IMR-90 (cell line): ENCODE measurements around the gene MEPCE. TPM values are rescaled to one million over a fixed set of nuclear protein-coding genes. Genes with fewer than 3 reads are reported as not detected.

Experiments
- ATAC-seq: fragments of 200-7000 bp; cut with Tn5 transposase; 2 replicates; pipeline ENCODE4 v1.9.1; 2020; ENCODE audit warnings: low read depth, mild to moderate bottlenecking, moderate library complexity
- BruUV-seq: library from RNA; stranded (reverse); fragments of 400-500 nt; replicated peaks from 2 replicates; lab custom pipeline; 2021; lab: Mats Ljungman, UMichigan
- CTCF ChIA-PET: fragments of 300-600 bp; formaldehyde crosslinking; extraction: SDS; loops from one replicate; lab custom pipeline; 2021; ENCODE audit warnings: antibody characterized with exemption; lab: Yijun Ruan, JAX
- POLR2A ChIA-PET: fragments of 300-600 bp; sonication (Branson Sonifier 250); formaldehyde crosslinking; loops from one replicate; lab custom pipeline; 2022; ENCODE audit warnings: antibody characterized with exemption; ENCODE audit not compliant: unreplicated experiment; lab: Charles Lee
- DNase-seq: peaks from one replicate; pipeline ENCODE4 v3.0.0; 2013
- H2AFZ ChIP-seq: replicated peaks from 2 replicates; pipeline ENCODE3; 2013; ENCODE audit warnings: low read length, mild to moderate bottlenecking; ENCODE audit not compliant: poor library complexity
- H2AK5ac ChIP-seq: 2 replicates; pipeline ENCODE4 v1.6.1; 2013; ENCODE audit warnings: low read depth, low read length, inconsistent platforms
- H2AK9ac ChIP-seq: replicated peaks from 2 replicates; pipeline ENCODE3; 2013; ENCODE audit warnings: mild to moderate bottlenecking, low read depth, low read length, moderate library complexity; ENCODE audit not compliant: poor library complexity
- H2BK120ac ChIP-seq: 2 replicates; pipeline ENCODE4 v1.6.1; 2013; ENCODE audit warnings: low read depth, low read length, inconsistent platforms
- H2BK15ac ChIP-seq: 3 replicates; pipeline ENCODE4 v1.6.1; 2013; ENCODE audit warnings: low read depth, low read length, inconsistent platforms
- H2BK20ac ChIP-seq: 2 replicates; pipeline ENCODE4 v1.6.1; 2013; ENCODE audit warnings: low read depth, mild to moderate bottlenecking, inconsistent platforms, low read length, moderate library complexity
- H2BK5ac ChIP-seq: 2 replicates; pipeline ENCODE4 v1.6.1; 2013; ENCODE audit warnings: mild to moderate bottlenecking, low read depth, low read length, inconsistent platforms; ENCODE audit not compliant: poor library complexity, severe bottlenecking
- H3K14ac ChIP-seq: replicated peaks from 2 replicates; pipeline ENCODE4 v1.6.1; 2013; ENCODE audit warnings: low read depth, low read length, inconsistent platforms
- H3K18ac ChIP-seq: 2 replicates; pipeline ENCODE4 v1.6.1; 2013; ENCODE audit warnings: low read depth, low read length, control low read depth
- H3K23ac ChIP-seq: 2 replicates; pipeline ENCODE4 v1.6.1; 2013; ENCODE audit warnings: low read depth, low read length, inconsistent platforms
- H3K27ac ChIP-seq: 2 replicates; pipeline ENCODE4 v1.5.1; 2013; ENCODE audit warnings: mild to moderate bottlenecking, control low read depth, low read length; ENCODE audit not compliant: insufficient read depth
- H3K27me3 ChIP-seq: 2 replicates; pipeline ENCODE4 v1.6.1; 2013; ENCODE audit warnings: low read length; ENCODE audit not compliant: control insufficient read depth, insufficient read depth
- H3K36me3 ChIP-seq: 2 replicates; pipeline ENCODE4 v1.6.1; 2013; ENCODE audit warnings: low read length, mixed read lengths; ENCODE audit not compliant: control insufficient read depth, insufficient read depth
- H3K4ac ChIP-seq: 2 replicates; pipeline ENCODE4 v1.6.1; 2013; ENCODE audit warnings: low read depth, low read length, inconsistent platforms
- H3K4me1 ChIP-seq: 2 replicates; pipeline ENCODE4 v1.6.1; 2013; ENCODE audit warnings: low read length, mixed read lengths; ENCODE audit not compliant: control insufficient read depth, insufficient read depth
- H3K4me2 ChIP-seq: 2 replicates; pipeline ENCODE4 v1.6.1; 2013; ENCODE audit warnings: low read depth, mild to moderate bottlenecking, control low read depth, low read length, moderate library complexity
- H3K4me3 ChIP-seq: 2 replicates; pipeline ENCODE4 v1.5.1; 2013; ENCODE audit warnings: low read depth, mild to moderate bottlenecking, control low read depth, low read length, moderate library complexity; ENCODE audit not compliant: insufficient read depth
- H3K56ac ChIP-seq: 2 replicates; pipeline ENCODE4 v1.6.1; 2013; ENCODE audit warnings: low read length, inconsistent platforms; ENCODE audit not compliant: insufficient read depth; ENCODE audit errors: extremely low read depth
- H3K79me1 ChIP-seq, 2 experiments: 2 replicates each; pipeline ENCODE4 v1.6.1; 2013; ENCODE audit warnings: low read length in 2 of 2, inconsistent platforms in 1 of 2, low read depth in 1 of 2
- H3K9ac ChIP-seq: 2 replicates; pipeline ENCODE4 v1.6.1; 2013; ENCODE audit warnings: low read depth, low read length, control low read depth
- H3K9me1 ChIP-seq: 2 replicates; pipeline ENCODE4 v1.6.1; 2013; ENCODE audit warnings: low read length, inconsistent platforms; ENCODE audit not compliant: insufficient read depth
- H3K9me3 ChIP-seq: 2 replicates; pipeline ENCODE4 v1.6.1; 2013; ENCODE audit warnings: low read length; ENCODE audit not compliant: control insufficient read depth, insufficient read depth
- H4K20me1 ChIP-seq: 2 replicates; pipeline ENCODE4 v1.6.1; 2013; ENCODE audit warnings: low read length, inconsistent platforms; ENCODE audit not compliant: insufficient read depth
- H4K5ac ChIP-seq: 2 replicates; pipeline ENCODE4 v1.6.1; 2013; ENCODE audit warnings: mild to moderate bottlenecking, low read depth, low read length, control low read depth
- H4K8ac ChIP-seq, 2 experiments: 2 replicates each; pipeline ENCODE4 v1.6.1; 2013; ENCODE audit warnings: low read depth in 2 of 2, low read length in 2 of 2, control low read depth in 1 of 2, inconsistent platforms in 1 of 2
- H4K91ac ChIP-seq: 2 replicates; pipeline ENCODE4 v1.6.1; 2013; ENCODE audit warnings: low read depth, low read length, inconsistent platforms; ENCODE audit not compliant: insufficient read depth
- BHLHE40 ChIP-seq: fragments of 150-350 bp; IDR thresholded peaks from 2 replicates; pipeline ENCODE4 v1.6.1; 2016; ENCODE audit warnings: mild to moderate bottlenecking, low read depth, low read length
- CEBPB ChIP-seq: IDR thresholded peaks from 2 replicates; pipeline ENCODE4 v1.6.1; 2012; ENCODE audit warnings: low read depth, low read length, improper control_type of control experiment
- CHD1 ChIP-seq: IDR thresholded peaks from 2 replicates; pipeline ENCODE4 v1.6.1; 2012; ENCODE audit warnings: low read depth, low read length, improper control_type of control experiment
- CTCF ChIP-seq: conservative IDR thresholded peaks from 2 replicates; pipeline ENCODE4 v1.5.1; 2012; ENCODE audit warnings: mild to moderate bottlenecking, low read depth, low read length, improper control_type of control experiment
- ELK1 ChIP-seq: fragments of 150-350 bp; IDR thresholded peaks from 2 replicates; pipeline ENCODE4 v1.6.1; 2016; ENCODE audit warnings: low read depth, mild to moderate bottlenecking, low read length, moderate library complexity, borderline replicate concordance
- FOS ChIP-seq: fragments of 150-350 bp; IDR thresholded peaks from 2 replicates; pipeline ENCODE4 v1.6.1; 2016; ENCODE audit warnings: low read depth, low read length
- MAFK ChIP-seq: IDR thresholded peaks from 2 replicates; pipeline ENCODE4 v1.6.1; 2012; ENCODE audit warnings: low read depth, low read length, improper control_type of control experiment
- MAZ ChIP-seq: IDR thresholded peaks from 2 replicates; pipeline ENCODE4 v1.6.1; 2012; ENCODE audit warnings: low read depth, mild to moderate bottlenecking, low read length, improper control_type of control experiment, moderate library complexity, borderline replicate concordance
- MXI1 ChIP-seq: IDR thresholded peaks from 2 replicates; pipeline ENCODE4 v1.6.1; 2012; ENCODE audit warnings: low read depth, mild to moderate bottlenecking, low read length, moderate library complexity, borderline replicate concordance
- NFE2L2 ChIP-seq: fragments of 150-350 bp; IDR thresholded peaks from 2 replicates; pipeline ENCODE4 v1.6.1; 2016; ENCODE audit warnings: low read depth, mild to moderate bottlenecking, low read length
- POLR2A ChIP-seq: IDR thresholded peaks from 2 replicates; pipeline ENCODE4 v1.6.1; 2012; ENCODE audit warnings: mild to moderate bottlenecking, low read depth, low read length
- RAD21 ChIP-seq: IDR thresholded peaks from 2 replicates; pipeline ENCODE4 v1.6.1; 2012; ENCODE audit warnings: low read length, improper control_type of control experiment
- RCOR1 ChIP-seq: IDR thresholded peaks from 2 replicates; pipeline ENCODE4 v1.6.1; 2012; ENCODE audit warnings: mild to moderate bottlenecking, low read length, improper control_type of control experiment; ENCODE audit not compliant: insufficient replicate concordance
- RFX5 ChIP-seq: IDR thresholded peaks from 2 replicates; pipeline ENCODE4 v1.8.0; 2012; ENCODE audit warnings: low read depth, mild to moderate bottlenecking, low read length, moderate library complexity
- SMC3 ChIP-seq: fragments of 150-350 bp; IDR thresholded peaks from 2 replicates; pipeline ENCODE4 v1.6.1; 2016; ENCODE audit warnings: low read depth, mild to moderate bottlenecking, antibody characterized with exemption, low read length, moderate library complexity
- WGBS, 2 experiments: methylation state at CpG; one replicate each; pipeline versions ENCODE4 v1.1.5 to v1.1.7; 2013; ENCODE audit warnings: missing lambda C conversion rate in 2 of 2; ENCODE audit not compliant: insufficient read length in 1 of 2; ENCODE audit errors: extremely low coverage in 2 of 2; 5-methylcytosine and 5-hydroxymethylcytosine counted together
- dilution Hi-C: fragments of 300-500 bp; cut with HindIII; formaldehyde crosslinking; loops from one replicate; pipeline ENCODE4 v1.14.3; 2018; ENCODE audit warnings: low sequenced_read_pairs; ENCODE audit not compliant: unreplicated experiment
- in situ Hi-C: fragments of 300-500 bp; cut with MboI; formaldehyde crosslinking; loops from 3 replicates; pipeline ENCODE4 v1.14.3; 2019; ENCODE audit warnings: low sequenced_read_pairs, inconsistent platforms, mixed read lengths
- intact Hi-C: fragments of 100-400 bp; cut with micrococcal nuclease; formaldehyde crosslinking; loops from 2 replicates; pipeline ENCODE4 v1.10.0; 2022
- polyA plus RNA-seq, 3 experiments: library from polyadenylated mRNA; depleted of rRNA; stranded (reverse); fragments of >200 nt; gene quantifications; 2 replicates each; pipeline ENCODE4 v1.2.3, GENCODE V29; 2012; ENCODE audit warnings: low replicate concordance in 1 of 3
- total RNA-seq: library from RNA; depleted of rRNA; stranded (reverse); fragments of >200 nt; gene quantifications from 2 replicates; pipeline ENCODE4 v1.2.3, GENCODE V29; 2012

The MEPCE gene
- total and polyA plus RNA-seq, 2 of the 4 experiments (the other 2 are of a cell fraction) = 18.2 to 22.9 TPM

- no peak overlapping the region for H3K9ac ChIP-seq
- peak; percentile 64 for DNase-seq
- no peak overlapping the region for H3K18ac ChIP-seq
- peaks cover 10 to 33% of the 10 kb centered on the region in 2 experiments; a peak in 3 of 4 replicates for H3K79me1 ChIP-seq
- no peak overlapping the region for H3K14ac ChIP-seq
- no peak overlapping the region for H2AFZ ChIP-seq
- H3K23ac ChIP-seq = no peak overlapping the region
- H3K56ac ChIP-seq = no peak overlapping the region
- no peaks in the 10 kb centered on the region for H3K27me3 ChIP-seq
- in situ Hi-C loops (loop anchor here (5.0 to 25.0 kb wide), 4 partner anchors 93 to 393 kb away; partner anchors contain the start of genes GIGYF1, GNB2, SLC12A9 and TRIP6), intact Hi-C loops (loop anchor here (1.0 to 2.0 kb wide), 2 partner anchors 90 to 221 kb away; no protein-coding TSS in a partner anchor), dilution Hi-C loops (no loop called here)
- H4K91ac ChIP-seq = no peak overlapping the region
- no peak overlapping the region for H2BK120ac ChIP-seq
- no peak overlapping the region for H2AK9ac ChIP-seq
- H3K36me3 ChIP-seq = peaks cover 43% of the 10 kb centered on the region; the same call in 1 of the 2 replicates
- ChIA-PET POLR2A (interaction anchor here (0.7 kb wide), 1 partner anchor 119 kb away, joined by 18 read pairs; no protein-coding TSS in a partner anchor), CTCF (interaction anchor here (0.6 to 1.9 kb wide), 3 partner anchors 13 to 114 kb away, joined by 3 to 5 read pairs (median 4); no protein-coding TSS in a partner anchor)
- no peak overlapping the region for H3K4ac ChIP-seq
- no peak overlapping the region for H2BK20ac ChIP-seq
- no peak overlapping the region for H2BK15ac ChIP-seq
- H4K20me1 ChIP-seq = peaks cover 14% of the 10 kb centered on the region
- no peak overlapping the region for H3K4me3 ChIP-seq
- peaks cover 7% of the 10 kb centered on the region for H3K4me1 ChIP-seq
- no peak overlapping the region for H3K4me2 ChIP-seq
- H4K5ac ChIP-seq = no peak overlapping the region
- H3K27ac ChIP-seq = no peak overlapping the region
- no peak overlapping the region for H4K8ac ChIP-seq
- 18% methylated on average over 6 of the region's 13 CpGs; no CpG with 5 or more reads in 1 of the 2 experiments for WGBS, 2 experiments
- no peak overlapping the region for H2BK5ac ChIP-seq
- no peak overlapping the region for H2AK5ac ChIP-seq
- peaks cover under 1% of the 10 kb centered on the region; the same call in 1 of the 2 replicates for H3K9me1 ChIP-seq
- no TSS peak for BruUV-seq
- no peaks in the 10 kb centered on the region for H3K9me3 ChIP-seq
- ATAC-seq = peak; percentile 82
- TF ChIP-seq CEBPB (no peak), MXI1 (no peak), RCOR1 (no peak), NFE2L2 (no peak), RFX5 (no peak), ELK1 (no peak), CTCF (peak; percentile 96), POLR2A (no peak), MAFK (no peak), RAD21 (peak; percentile 96), SMC3 (peak; percentile 92), FOS (no peak), MAZ (peak; percentile 45; the same call in 1 of the 2 replicates), CHD1 (no peak), BHLHE40 (no peak)
Measured at GRCh38 chr7:100469227-100470044, 39.8 kb downstream of the MEPCE start.
